Heart left ventricle (tissue), 13 donors: ENCODE measurements around the gene COG2.

ENCODE experiments used
- CTCF ChIP-seq, 12 donors: fragments of 200-600 bp; sonication (generic) in 4 of 12; IDR thresholded peaks; one replicate each; pipeline versions ENCODE4 v1.5.0 to v1.8.0; 2018 to 2022; ENCODE audit warnings: antibody characterized with exemption in 12 of 12, mild to moderate bottlenecking in 5 of 12
- POLR2A ChIP-seq, 2 donors: fragments of 450-650 bp; IDR thresholded peaks; one replicate each; pipeline ENCODE4 v1.6.1; 2017; ENCODE audit warnings: antibody characterized with exemption in 2 of 2, mild to moderate bottlenecking in 2 of 2, moderate library complexity in 2 of 2
- donor health status: ischemic (EF 13 %, LVEDD 7.1; RV severe dilation, severe dysfunction).
- donor health status: DM: no; HTN: yes; CAD: no.
- donor health status: DM: no; HTN: no; CAD: no.
- donor health status: ischemic (EF 25% LVEDD 6.9; RV normal size, moderate dysfunction).
- donor health status: ischemic (EF 25% LVEDD 5.7; RV mildly dilated, moderate dysfunction).
- donor health status: ischemic (EF 35%, LVEDD 5.7; RV mildly dilated, moderate dysfunction).
- donor health status: nonischemic (EF 11% LVEDD 7.7; RV severe dilation, severe dysfunction).
- donor health status: DM: yes; HTN: yes; CAD: no.
- donor health status: PGD.
- donor health status: ischemic (EF 29% LVEDD 5.4; RV normal size, mild dysfunction).
- donor health status: nonischemic (EF 23%, LVEDD 6.1; RV moderate dilation, normal function).

DNA sequence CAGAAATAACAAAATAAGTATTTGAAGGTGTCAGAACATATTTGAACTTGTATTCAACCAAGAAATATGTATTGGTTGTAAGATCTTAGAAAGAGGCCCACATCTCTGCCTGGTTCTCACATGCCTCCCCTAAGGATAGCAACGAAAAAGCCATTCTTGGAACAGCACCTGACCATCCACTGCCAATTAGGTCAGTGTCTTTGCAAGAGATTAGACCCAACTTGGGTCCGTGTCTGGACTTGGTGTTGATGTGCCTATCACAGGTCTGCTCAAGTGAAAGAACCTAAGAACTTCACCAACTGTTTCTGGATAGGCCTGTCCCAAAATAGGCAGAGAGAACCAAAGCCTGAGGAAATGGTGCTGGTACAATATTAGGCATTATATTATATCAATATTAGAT lies 46.0 kb upstream of the COG2 start:
- TF ChIP-seq POLR2A (IDR thresholded peaks at IDR 0.05) (no peak), CTCF (IDR thresholded peaks at IDR 0.05) (no peak)
